BE2C (cell line): ENCODE results near the gene MAK.

Source experiments
- DNase-seq: peaks from one replicate; pipeline ENCODE4 v3.0.0-alpha.2; 2020
- H3K27me3 ChIP-seq: fragments of 250-450 bp; sonication (Bioruptor Pico); 2 replicates; pipeline ENCODE4 v1.5.1; 2020; ENCODE audit warnings: mild to moderate bottlenecking
- H3K36me3 ChIP-seq: fragments of 250-450 bp; sonication (Bioruptor Pico); 2 replicates; pipeline ENCODE4 v1.5.1; 2020; ENCODE audit warnings: mild to moderate bottlenecking
- H3K4me1 ChIP-seq: fragments of 250-450 bp; sonication (Bioruptor Pico); 2 replicates; pipeline ENCODE4 v1.5.1; 2020
- H3K4me3 ChIP-seq: 2 replicates; pipeline ENCODE4 v1.5.1; 2011; ENCODE audit warnings: low read depth, low read length
- H3K9me3 ChIP-seq: fragments of 250-450 bp; sonication (Bioruptor Pico); 2 replicates; pipeline ENCODE4 v1.5.1; 2020
- TF ChIP-seq, protein P1 (sequence below): IDR thresholded peaks from 2 replicates; pipeline ENCODE4 v1.5.1; 2012; ENCODE audit warnings: mild to moderate bottlenecking, low read depth, low read length

Gene MAK

DNA sequence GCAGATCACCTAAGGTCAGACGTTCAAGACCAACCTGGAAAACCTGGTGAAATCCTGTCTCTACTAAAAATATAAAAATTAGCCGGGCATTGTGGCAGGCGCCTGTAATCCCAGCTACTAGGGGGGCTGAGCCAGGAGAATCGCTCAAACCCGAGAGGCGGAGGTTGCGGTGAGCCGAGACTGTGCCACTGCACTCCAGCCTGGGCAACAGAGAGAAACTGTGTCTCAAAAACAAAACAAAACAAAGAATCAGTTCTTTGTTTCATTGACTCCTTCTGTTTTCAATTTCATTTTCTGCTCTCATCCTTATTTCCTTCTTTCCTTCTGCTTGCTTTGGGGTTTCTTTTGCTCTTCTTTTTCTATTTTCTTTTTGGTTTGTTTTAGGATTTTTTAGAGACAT is 124.4 kb downstream of the MAK start:
- DNase-seq = no peak
- Histone ChIP-seq H3K4me3 (no peak overlapping the region), H3K9me3 (no peaks in the 10 kb centered on the region; the same call in 1 of the 2 replicates), H3K36me3 (peaks cover 9% of the 10 kb centered on the region), H3K27me3 (no peaks in the 10 kb centered on the region), H3K4me1 (no peaks in the 10 kb centered on the region)
- TF ChIP-seq, protein P1, sequence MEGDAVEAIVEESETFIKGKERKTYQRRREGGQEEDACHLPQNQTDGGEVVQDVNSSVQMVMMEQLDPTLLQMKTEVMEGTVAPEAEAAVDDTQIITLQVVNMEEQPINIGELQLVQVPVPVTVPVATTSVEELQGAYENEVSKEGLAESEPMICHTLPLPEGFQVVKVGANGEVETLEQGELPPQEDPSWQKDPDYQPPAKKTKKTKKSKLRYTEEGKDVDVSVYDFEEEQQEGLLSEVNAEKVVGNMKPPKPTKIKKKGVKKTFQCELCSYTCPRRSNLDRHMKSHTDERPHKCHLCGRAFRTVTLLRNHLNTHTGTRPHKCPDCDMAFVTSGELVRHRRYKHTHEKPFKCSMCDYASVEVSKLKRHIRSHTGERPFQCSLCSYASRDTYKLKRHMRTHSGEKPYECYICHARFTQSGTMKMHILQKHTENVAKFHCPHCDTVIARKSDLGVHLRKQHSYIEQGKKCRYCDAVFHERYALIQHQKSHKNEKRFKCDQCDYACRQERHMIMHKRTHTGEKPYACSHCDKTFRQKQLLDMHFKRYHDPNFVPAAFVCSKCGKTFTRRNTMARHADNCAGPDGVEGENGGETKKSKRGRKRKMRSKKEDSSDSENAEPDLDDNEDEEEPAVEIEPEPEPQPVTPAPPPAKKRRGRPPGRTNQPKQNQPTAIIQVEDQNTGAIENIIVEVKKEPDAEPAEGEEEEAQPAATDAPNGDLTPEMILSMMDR = no peak
